Neutrophil (primary cell): ENCODE measurements around the gene FAM219A.

ENCODE experiments used
- H3K27ac ChIP-seq: fragments of 200-600 bp; sonication (generic); 2 replicates; pipeline ENCODE4 v1.5.1; 2016; ENCODE audit warnings: mild to moderate bottlenecking, moderate library complexity
- H3K27me3 ChIP-seq: fragments of 200-600 bp; sonication (generic); 2 replicates; pipeline ENCODE4 v1.6.0; 2016; ENCODE audit warnings: mild to moderate bottlenecking
- H3K36me3 ChIP-seq: fragments of 200-600 bp; sonication (generic); 2 replicates; pipeline ENCODE4 v1.5.1; 2017
- H3K4me1 ChIP-seq, 2 experiments: fragments of 200-600 bp in 1 of 2; sonication (generic) in 1 of 2; 1 replicate in 1 of 2; 2 replicates in 1 of 2; pipeline versions ENCODE4 v1.5.1 to v1.6.1; 2013 to 2016; ENCODE audit warnings: low read depth in 1 of 2, low read length in 1 of 2, mild to moderate bottlenecking in 1 of 2, moderate library complexity in 1 of 2; ENCODE audit not compliant: control insufficient read depth in 1 of 2, insufficient read depth in 1 of 2
- H3K4me3 ChIP-seq, 2 experiments: fragments of 200-600 bp in 1 of 2; sonication (generic) in 1 of 2; 1 replicate in 1 of 2; 2 replicates in 1 of 2; pipeline ENCODE4 v1.5.1; 2013 to 2016; ENCODE audit warnings: low read depth in 1 of 2, low read length in 1 of 2, mild to moderate bottlenecking in 1 of 2, moderate library complexity in 1 of 2
- H3K9me3 ChIP-seq: fragments of 200-600 bp; sonication (generic); 2 replicates; pipeline ENCODE4 v1.5.1; 2016
- TF ChIP-seq, protein P1 (sequence below): fragments of 200-600 bp; sonication (generic); IDR thresholded peaks from 2 replicates; pipeline ENCODE4 v1.5.1; 2016; ENCODE audit warnings: antibody characterized with exemption

FAM219A gene

GRCh38 chr9:34503406-34503805 lies 45.0 kb upstream of the FAM219A start:
- TF ChIP-seq, protein P1, sequence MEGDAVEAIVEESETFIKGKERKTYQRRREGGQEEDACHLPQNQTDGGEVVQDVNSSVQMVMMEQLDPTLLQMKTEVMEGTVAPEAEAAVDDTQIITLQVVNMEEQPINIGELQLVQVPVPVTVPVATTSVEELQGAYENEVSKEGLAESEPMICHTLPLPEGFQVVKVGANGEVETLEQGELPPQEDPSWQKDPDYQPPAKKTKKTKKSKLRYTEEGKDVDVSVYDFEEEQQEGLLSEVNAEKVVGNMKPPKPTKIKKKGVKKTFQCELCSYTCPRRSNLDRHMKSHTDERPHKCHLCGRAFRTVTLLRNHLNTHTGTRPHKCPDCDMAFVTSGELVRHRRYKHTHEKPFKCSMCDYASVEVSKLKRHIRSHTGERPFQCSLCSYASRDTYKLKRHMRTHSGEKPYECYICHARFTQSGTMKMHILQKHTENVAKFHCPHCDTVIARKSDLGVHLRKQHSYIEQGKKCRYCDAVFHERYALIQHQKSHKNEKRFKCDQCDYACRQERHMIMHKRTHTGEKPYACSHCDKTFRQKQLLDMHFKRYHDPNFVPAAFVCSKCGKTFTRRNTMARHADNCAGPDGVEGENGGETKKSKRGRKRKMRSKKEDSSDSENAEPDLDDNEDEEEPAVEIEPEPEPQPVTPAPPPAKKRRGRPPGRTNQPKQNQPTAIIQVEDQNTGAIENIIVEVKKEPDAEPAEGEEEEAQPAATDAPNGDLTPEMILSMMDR = no peak
- Histone ChIP-seq H3K4me1 (no peaks in the 10 kb centered on the region), H3K27me3 (peaks cover 27% of the 10 kb centered on the region), H3K4me3 (no peak overlapping the region), H3K27ac (no peak overlapping the region), H3K9me3 (no peaks in the 10 kb centered on the region), H3K36me3 (no peaks in the 10 kb centered on the region)

GRCh38 chr9:34502891-34503290 lies 44.5 kb upstream of the FAM219A start:
- Histone ChIP-seq H3K27me3 (peaks cover 32% of the 10 kb centered on the region), H3K36me3 (no peaks in the 10 kb centered on the region), H3K4me3 (no peak overlapping the region), H3K27ac (no peak overlapping the region), H3K9me3 (no peaks in the 10 kb centered on the region), H3K4me1 (no peaks in the 10 kb centered on the region)
- TF ChIP-seq, protein P1 = no peak

- no peaks in the 10 kb centered on the region for H3K4me1 ChIP-seq
- TF ChIP-seq, protein P1 = no peak
- no peaks in the 10 kb centered on the region for H3K9me3 ChIP-seq
- no peaks in the 10 kb centered on the region for H3K36me3 ChIP-seq
- H3K27ac ChIP-seq = no peak overlapping the region
- no peak overlapping the region for H3K4me3 ChIP-seq
- H3K27me3 ChIP-seq = peaks cover 37% of the 10 kb centered on the region
Observed at GRCh38 chr9:34502471-34502870, 44.1 kb upstream of the FAM219A start.

DNA sequence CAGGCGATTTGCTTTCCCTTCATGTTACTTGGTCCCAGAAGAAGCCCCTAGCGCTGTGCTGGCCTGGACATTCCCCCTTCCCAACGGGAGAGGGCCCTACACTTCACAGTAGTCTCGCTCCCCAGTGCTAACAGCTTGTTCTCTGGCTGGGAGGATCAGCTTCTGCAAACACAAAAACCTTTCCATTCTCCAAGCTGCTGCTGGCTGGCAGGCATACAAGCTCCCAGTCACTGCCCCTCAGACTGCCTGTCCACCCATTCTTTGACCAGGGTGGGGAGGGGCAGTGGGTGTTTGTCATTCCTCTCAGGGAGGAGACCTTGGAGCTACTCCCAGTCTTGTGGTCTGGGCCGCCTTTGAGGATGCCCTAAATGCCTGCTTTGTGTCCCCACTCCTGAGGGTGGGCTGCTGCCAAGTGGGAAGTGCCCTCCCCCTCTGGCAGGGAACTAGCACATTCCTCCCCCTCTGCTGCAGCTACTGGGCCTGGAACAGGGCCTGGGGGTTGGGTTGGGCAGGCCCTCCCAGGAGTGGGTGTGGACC lies 43.6 kb upstream of the FAM219A start:
- Histone ChIP-seq H3K27ac (no peak overlapping the region), H3K27me3 (peaks cover 42% of the 10 kb centered on the region)

DNA sequence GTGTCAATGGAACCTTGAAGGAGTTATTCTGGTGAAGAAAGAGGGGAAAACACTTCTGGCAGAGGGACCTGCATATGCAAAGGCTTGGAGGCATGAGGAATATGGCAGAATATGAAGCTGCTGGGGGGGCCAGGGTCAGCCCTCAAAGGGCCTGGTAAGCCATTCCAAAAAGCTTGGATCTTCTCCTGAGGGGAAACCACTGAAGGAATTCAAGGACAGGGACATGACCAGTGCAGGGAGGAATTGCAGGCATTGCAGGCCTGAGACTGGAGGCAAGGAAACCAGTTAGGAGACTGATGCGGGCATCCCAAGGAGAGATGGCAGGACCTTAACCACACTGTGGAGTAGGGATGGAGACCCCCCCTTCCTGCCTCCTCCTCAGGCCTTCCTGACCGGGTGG lies 43.0 kb upstream of the FAM219A start:
- Histone ChIP-seq H3K27ac (no peak overlapping the region), H3K4me1 (no peaks in the 10 kb centered on the region), H3K4me3 (no peak overlapping the region), H3K27me3 (peaks cover 48% of the 10 kb centered on the region), H3K9me3 (no peaks in the 10 kb centered on the region), H3K36me3 (no peaks in the 10 kb centered on the region)
- TF ChIP-seq, protein P1 = no peak

More for the DNA sequence above, 43.6 kb upstream of the FAM219A start:
- no peaks in the 10 kb centered on the region for H3K9me3 ChIP-seq
- H3K4me3 ChIP-seq = no peak overlapping the region
- TF ChIP-seq, protein P1 = no peak
- H3K4me1 ChIP-seq = no peaks in the 10 kb centered on the region
- no peaks in the 10 kb centered on the region for H3K36me3 ChIP-seq
